Suprapubic skin (tissue), 4 donors: ENCODE results near the gene NMU. TPM values are rescaled to one million over a fixed set of nuclear protein-coding genes. Genes with fewer than 3 reads are reported as not detected.
"Not testable (repeated sequence)": the region's sequence is repeated elsewhere in the genome, so short reads cannot be mapped to it uniquely, and the experiment has no call there.

Experiments
- DNase-seq, 2 donors: peaks; one replicate each; pipeline ENCODE4 v3.0.0-alpha.2; 2019; ENCODE audit warnings: low spot score in 2 of 2
- H3K27ac ChIP-seq: fragments of 200-600 bp; sonication (generic); one replicate; pipeline ENCODE4 v1.5.1; 2019
- H3K27me3 ChIP-seq: fragments of 200-600 bp; sonication (generic); one replicate; pipeline ENCODE4 v1.5.1; 2019
- H3K36me3 ChIP-seq: fragments of 200-600 bp; sonication (generic); one replicate; pipeline ENCODE4 v1.5.1; 2019
- H3K4me1 ChIP-seq: fragments of 200-600 bp; sonication (generic); one replicate; pipeline ENCODE4 v1.5.1; 2019
- H3K4me3 ChIP-seq: fragments of 200-600 bp; sonication (generic); one replicate; pipeline ENCODE4 v1.5.1; 2019; ENCODE audit warnings: mild to moderate bottlenecking
- H3K9me3 ChIP-seq: fragments of 200-600 bp; sonication (generic); one replicate; pipeline ENCODE4 v1.5.1; 2019
- EP300 ChIP-seq: sonication (generic); formaldehyde crosslinking; IDR thresholded peaks from one replicate; pipeline ENCODE4 v1.6.1; 2017; ENCODE audit warnings: antibody characterized with exemption
- POLR2A ChIP-seq, 2 donors: fragments of 450-650 bp; IDR thresholded peaks; one replicate each; pipeline ENCODE4 v1.6.1; 2017; ENCODE audit warnings: antibody characterized with exemption in 2 of 2, mild to moderate bottlenecking in 2 of 2, moderate library complexity in 2 of 2
- POLR2AphosphoS5 ChIP-seq, 3 donors: sonication (generic); formaldehyde crosslinking; IDR thresholded peaks; one replicate each; pipeline ENCODE4 v1.6.1; 2017; ENCODE audit warnings: antibody characterized with exemption in 3 of 3
- WGBS: methylation state at CpG from one replicate; pipeline ENCODE4 v1.1.5; 2018; 5-methylcytosine and 5-hydroxymethylcytosine counted together
- total RNA-seq, 4 donors: library from RNA; depleted of rRNA; stranded (reverse); fragments of >200 nt; gene quantifications; one replicate each; pipeline ENCODE4 v1.1.0, GENCODE V29; 2016
- TF ChIP-seq, protein P1 (sequence below), 2 donors: fragments of 200-600 bp in 1 of 2; fragments of 450-650 bp in 1 of 2; sonication (generic) in 1 of 2; IDR thresholded peaks; one replicate each; pipeline ENCODE4 v1.5.1; 2016 to 2019; ENCODE audit warnings: antibody characterized with exemption in 2 of 2, mild to moderate bottlenecking in 1 of 2, moderate library complexity in 1 of 2

NMU gene
- total RNA-seq, 4 donors from 2014 or later = 16.3 to 54.7 (median 36.7) TPM

DNA sequence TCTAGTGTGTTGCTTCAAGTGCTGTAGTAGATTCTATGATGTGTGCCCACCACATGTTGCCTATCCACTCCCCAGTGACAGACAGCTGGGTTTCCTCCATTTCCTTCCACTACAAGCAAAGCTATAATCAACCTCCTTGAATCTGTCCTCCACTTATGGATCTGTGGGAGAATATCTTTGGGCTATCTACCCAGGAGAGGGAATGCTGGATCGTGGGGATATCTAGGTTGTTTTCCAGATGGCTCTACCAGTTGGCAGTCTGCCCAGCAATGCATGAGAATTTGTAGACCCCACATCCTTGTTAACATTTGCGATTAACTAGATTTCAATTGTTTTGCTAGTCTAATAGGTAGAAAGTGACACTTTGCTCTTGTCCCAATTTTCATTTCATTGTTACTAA lies 10.3 kb downstream of the NMU start:
- no peaks in the 10 kb centered on the region for H3K27me3 ChIP-seq
- H3K4me1 ChIP-seq = no peaks in the 10 kb centered on the region
- H3K36me3 ChIP-seq = no peaks in the 10 kb centered on the region
- TF ChIP-seq EP300 = no peak
- TF ChIP-seq, protein P1, sequence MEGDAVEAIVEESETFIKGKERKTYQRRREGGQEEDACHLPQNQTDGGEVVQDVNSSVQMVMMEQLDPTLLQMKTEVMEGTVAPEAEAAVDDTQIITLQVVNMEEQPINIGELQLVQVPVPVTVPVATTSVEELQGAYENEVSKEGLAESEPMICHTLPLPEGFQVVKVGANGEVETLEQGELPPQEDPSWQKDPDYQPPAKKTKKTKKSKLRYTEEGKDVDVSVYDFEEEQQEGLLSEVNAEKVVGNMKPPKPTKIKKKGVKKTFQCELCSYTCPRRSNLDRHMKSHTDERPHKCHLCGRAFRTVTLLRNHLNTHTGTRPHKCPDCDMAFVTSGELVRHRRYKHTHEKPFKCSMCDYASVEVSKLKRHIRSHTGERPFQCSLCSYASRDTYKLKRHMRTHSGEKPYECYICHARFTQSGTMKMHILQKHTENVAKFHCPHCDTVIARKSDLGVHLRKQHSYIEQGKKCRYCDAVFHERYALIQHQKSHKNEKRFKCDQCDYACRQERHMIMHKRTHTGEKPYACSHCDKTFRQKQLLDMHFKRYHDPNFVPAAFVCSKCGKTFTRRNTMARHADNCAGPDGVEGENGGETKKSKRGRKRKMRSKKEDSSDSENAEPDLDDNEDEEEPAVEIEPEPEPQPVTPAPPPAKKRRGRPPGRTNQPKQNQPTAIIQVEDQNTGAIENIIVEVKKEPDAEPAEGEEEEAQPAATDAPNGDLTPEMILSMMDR (IDR thresholded peaks at IDR 0.05) = no peak
- TF ChIP-seq POLR2A (IDR thresholded peaks at IDR 0.05) = no peak
- TF ChIP-seq POLR2AphosphoS5 (IDR thresholded peaks at IDR 0.05) = no peak
- H3K27ac ChIP-seq = no peak overlapping the region
- DNase-seq = no peak
- no peaks in the 10 kb centered on the region for H3K9me3 ChIP-seq
- no peak overlapping the region for H3K4me3 ChIP-seq
- 64% methylated on average over 2 of the region's 2 CpGs for WGBS

GRCh38 chr4:55624063-55624462 lies 12.0 kb downstream of the NMU start:
- not testable (repeated sequence) for H3K36me3 ChIP-seq, H3K4me1 ChIP-seq, H3K4me3 ChIP-seq, H3K9me3 ChIP-seq, DNase-seq, H3K27me3 ChIP-seq, H3K27ac ChIP-seq
- WGBS = 73% methylated on average over 1 of the region's 1 CpG

GRCh38 chr4:55618546-55619143 lies 17.5 kb downstream of the NMU start:
- DNase-seq = no peak
- Histone ChIP-seq H3K36me3 (no peaks in the 10 kb centered on the region), H3K9me3 (no peaks in the 10 kb centered on the region), H3K27me3 (no peaks in the 10 kb centered on the region), H3K4me1 (no peaks in the 10 kb centered on the region), H3K27ac (no peak overlapping the region), H3K4me3 (peak overlapping the region; percentile 12)
- no peak for TF ChIP-seq POLR2AphosphoS5 (IDR thresholded peaks at IDR 0.05)
- TF ChIP-seq, protein P1 (IDR thresholded peaks at IDR 0.05) = no peak
- TF ChIP-seq EP300 = no peak
- no peak for TF ChIP-seq POLR2A (IDR thresholded peaks at IDR 0.05)
- WGBS = 75% methylated on average over 1 of the region's 1 CpG

- H3K27ac ChIP-seq = no peak overlapping the region
- no peak for DNase-seq
- H3K36me3 ChIP-seq = no peaks in the 10 kb centered on the region
- H3K4me1 ChIP-seq = no peaks in the 10 kb centered on the region
- H3K9me3 ChIP-seq = no peaks in the 10 kb centered on the region
- no peak for TF ChIP-seq POLR2AphosphoS5 (IDR thresholded peaks at IDR 0.05)
- no peak for TF ChIP-seq POLR2A (IDR thresholded peaks at IDR 0.05)
- no peak for TF ChIP-seq EP300
- TF ChIP-seq, protein P1 (IDR thresholded peaks at IDR 0.05) = no peak
- WGBS = 89% methylated on average over 1 of the region's 1 CpG
- H3K27me3 ChIP-seq = no peaks in the 10 kb centered on the region
- no peak overlapping the region for H3K4me3 ChIP-seq
Measured at GRCh38 chr4:55617587-55618197, 18.4 kb downstream of the NMU start.

GRCh38 chr4:55615008-55615407 lies 21.1 kb downstream of the NMU start:
- H3K36me3 ChIP-seq = no peaks in the 10 kb centered on the region
- WGBS = 85% methylated on average over 3 of the region's 3 CpGs
- no peak for DNase-seq
- H3K4me1 ChIP-seq = peaks cover under 1% of the 10 kb centered on the region
- TF ChIP-seq EP300 (no peak), POLR2A (IDR thresholded peaks at IDR 0.05) (no peak)
- no peaks in the 10 kb centered on the region for H3K27me3 ChIP-seq
- no peak overlapping the region for H3K27ac ChIP-seq
- H3K9me3 ChIP-seq = no peaks in the 10 kb centered on the region
- no peak overlapping the region for H3K4me3 ChIP-seq

DNA sequence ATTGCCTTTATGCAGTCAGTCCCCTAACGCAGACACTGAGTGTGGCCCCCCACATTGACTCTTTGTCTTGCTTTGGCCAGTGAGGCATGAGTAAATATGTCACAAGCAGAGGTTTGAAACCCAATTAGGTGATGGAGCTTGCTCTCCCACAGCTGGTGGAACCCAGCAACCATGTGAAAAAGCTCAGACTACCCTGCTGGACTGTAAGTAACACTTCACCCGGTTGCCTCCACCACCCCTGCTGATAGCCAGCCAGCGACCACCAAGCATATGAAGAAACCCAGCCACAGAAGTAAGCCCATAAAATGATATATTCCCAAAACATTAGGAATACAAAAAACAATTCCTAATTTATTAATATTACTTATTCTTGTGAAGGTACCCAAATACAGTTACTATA lies 22.5 kb downstream of the NMU start:
- Histone ChIP-seq H3K4me3 (no peak overlapping the region), H3K9me3 (no peaks in the 10 kb centered on the region), H3K36me3 (no peaks in the 10 kb centered on the region), H3K27ac (no peak overlapping the region), H3K4me1 (peaks cover 7% of the 10 kb centered on the region), H3K27me3 (no peaks in the 10 kb centered on the region)
- WGBS = 79% methylated on average over 3 of the region's 3 CpGs
- DNase-seq = no peak
- TF ChIP-seq POLR2A (IDR thresholded peaks at IDR 0.05) (no peak), POLR2AphosphoS5 (IDR thresholded peaks at IDR 0.05) (no peak), EP300 (no peak)
- TF ChIP-seq, protein P1 (IDR thresholded peaks at IDR 0.05) = no peak
